ENCODE data around the gene TGM2.
A peak's percentile ranks its signal among the peaks of the same experiment; 100 is the strongest.

TGM2 gene

GRCh38 chr20:38155811-38156210 lies 9.3 kb downstream of the TGM2 start:
- TF ChIP-seq POLR2A (IDR thresholded peaks at IDR 0.05; ENCODE audit: low read depth, low read length) = no peak
- no peak for DNase-seq (ENCODE audit: insufficient read length, low spot score)
- FAIRE-seq = no peak

DNA sequence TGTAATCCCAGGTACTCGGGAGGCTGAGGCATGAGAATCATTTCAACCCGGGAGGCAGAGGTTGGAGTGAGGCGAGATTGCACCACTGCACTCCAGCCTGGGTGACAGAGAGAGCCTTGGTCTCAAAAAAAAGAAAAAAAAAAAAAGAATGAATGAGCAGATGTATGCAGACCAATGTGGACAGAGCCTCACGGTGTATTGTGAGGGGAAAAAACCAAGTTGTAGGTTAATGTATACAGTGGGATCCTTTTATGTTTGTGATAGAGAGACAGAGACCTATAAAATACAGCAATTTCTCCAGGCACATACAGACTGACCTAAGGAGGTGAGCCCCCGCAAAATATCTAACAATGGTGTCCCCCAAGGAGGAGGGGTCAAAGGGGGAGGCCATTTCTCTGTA lies 11.7 kb downstream of the TGM2 start:
- TF ChIP-seq POLR2A (IDR thresholded peaks at IDR 0.05; ENCODE audit: low read depth, low read length) = no peak
- no peak for FAIRE-seq
- no peak for DNase-seq (ENCODE audit: insufficient read length, low spot score)

- TF ChIP-seq POLR2A (IDR thresholded peaks at IDR 0.05; ENCODE audit: low read depth, low read length) = peak; percentile 16; the same call in 1 of the 2 replicates
- FAIRE-seq (no peak), DNase-seq (ENCODE audit: insufficient read length, low spot score) (peak; percentile 80)
These were observed 12.3 kb downstream of the TGM2 start for GRCh38 chr20:38152621-38153221.

GRCh38 chr20:38152175-38152620 lies 12.9 kb downstream of the TGM2 start:
- no peak for FAIRE-seq
- DNase-seq (ENCODE audit: insufficient read length, low spot score) = no peak
- TF ChIP-seq POLR2A (IDR thresholded peaks at IDR 0.05; ENCODE audit: low read depth, low read length) = no peak

DNA sequence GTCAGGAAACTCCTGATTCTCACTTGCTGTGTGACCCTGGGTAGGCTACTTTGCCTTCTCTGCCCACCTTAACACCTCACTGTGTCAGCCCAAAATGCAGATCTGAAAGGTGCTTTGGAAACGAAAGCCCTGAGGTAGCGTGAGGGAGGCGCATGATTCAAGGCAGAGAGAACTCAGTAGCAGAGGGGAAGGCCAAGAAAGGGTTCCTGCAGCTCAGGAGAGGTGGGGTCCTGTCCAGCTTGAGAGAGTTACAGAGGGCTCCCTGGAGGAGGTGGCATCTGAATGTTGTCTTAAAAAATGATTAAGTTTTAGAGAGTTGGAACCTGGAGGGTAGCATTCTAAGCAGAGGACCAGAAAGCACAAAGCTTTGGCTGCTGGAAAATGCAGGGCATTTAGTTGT lies 13.6 kb downstream of the TGM2 start:
- DNase-seq (ENCODE audit: insufficient read length, low spot score) (no peak), FAIRE-seq (no peak)
- TF ChIP-seq POLR2A (IDR thresholded peaks at IDR 0.05; ENCODE audit: low read depth, low read length) = no peak

DNA sequence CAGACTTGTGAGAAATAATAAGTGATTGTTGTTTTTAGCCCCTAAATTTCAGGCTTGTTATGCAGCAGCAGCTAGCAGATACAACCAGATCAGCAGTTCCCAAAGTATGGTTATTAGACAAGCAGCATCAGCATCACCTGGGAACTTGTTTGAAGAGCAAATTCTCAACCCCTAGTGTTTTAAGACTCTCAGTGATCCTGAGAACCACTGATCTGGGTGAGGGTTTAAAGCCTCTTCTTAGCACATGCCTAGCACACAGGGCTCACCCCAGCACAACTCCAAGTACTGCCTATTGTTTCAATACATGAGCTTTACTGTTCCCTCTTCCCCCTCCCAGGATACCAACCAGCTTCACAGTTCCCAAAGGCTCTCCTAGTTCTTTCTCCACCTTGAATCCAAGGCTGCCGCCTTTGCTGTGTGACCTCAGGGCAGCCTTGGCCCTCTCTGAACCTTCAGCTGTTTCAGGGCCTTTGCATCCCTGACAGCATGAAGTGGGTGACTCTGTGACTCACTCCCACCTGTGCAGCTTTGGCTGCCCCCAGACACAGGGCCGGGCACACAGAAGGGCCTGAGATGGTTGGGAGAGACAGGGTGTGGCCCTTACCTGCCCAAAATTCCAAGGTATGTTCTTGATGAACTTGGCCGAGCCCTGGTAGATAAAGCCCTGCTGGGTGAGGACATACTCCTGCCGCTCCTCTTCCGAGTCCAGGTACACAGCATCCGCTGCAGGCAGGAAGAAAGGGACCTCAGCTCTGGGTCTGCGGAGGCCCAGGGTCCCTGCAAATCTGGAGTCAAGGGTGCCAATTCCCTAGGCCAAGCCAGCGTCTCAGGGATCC lies 14.5 kb downstream of the TGM2 start:
- no peak for FAIRE-seq
- DNase-seq (ENCODE audit: insufficient read length, low spot score) = no peak
- no peak for TF ChIP-seq POLR2A (IDR thresholded peaks at IDR 0.05; ENCODE audit: low read depth, low read length)

- FAIRE-seq (no peak), DNase-seq (ENCODE audit: insufficient read length, low spot score) (no peak)
- TF ChIP-seq POLR2A (IDR thresholded peaks at IDR 0.05; ENCODE audit: low read depth, low read length) = no peak
These were observed 16.6 kb downstream of the TGM2 start for GRCh38 chr20:38148328-38149102.

DNA sequence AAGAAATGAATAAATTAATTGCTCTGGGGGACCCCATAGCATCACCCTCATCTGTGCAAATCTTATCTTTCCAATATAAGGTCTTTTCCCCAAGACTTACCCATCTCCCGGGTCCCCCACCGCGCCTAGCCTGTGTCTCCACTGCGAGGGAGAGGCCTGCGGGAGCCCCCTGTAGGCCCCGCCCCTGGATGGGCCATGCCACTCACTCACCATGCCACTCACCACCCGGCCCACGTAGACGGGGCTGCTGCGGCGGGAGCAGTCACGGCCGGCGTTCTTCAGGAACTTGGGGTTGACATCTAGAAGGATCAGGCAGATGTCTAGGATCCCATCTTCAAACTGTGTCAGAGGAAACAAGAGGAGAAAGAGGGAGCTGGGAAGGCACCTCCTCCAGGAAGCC lies 17.3 kb downstream of the TGM2 start:
- FAIRE-seq (no peak), DNase-seq (ENCODE audit: insufficient read length, low spot score) (no peak)
- no peak for TF ChIP-seq POLR2A (IDR thresholded peaks at IDR 0.05; ENCODE audit: low read depth, low read length)

- DNase-seq (ENCODE audit: insufficient read length, low spot score) = no peak
- no peak for FAIRE-seq
- TF ChIP-seq POLR2A (IDR thresholded peaks at IDR 0.05; ENCODE audit: low read depth, low read length) = no peak
These were observed 17.9 kb downstream of the TGM2 start for GRCh38 chr20:38147163-38147562.

- DNase-seq (ENCODE audit: insufficient read length, low spot score) (no peak), FAIRE-seq (no peak)
- no peak for TF ChIP-seq POLR2A (IDR thresholded peaks at IDR 0.05; ENCODE audit: low read depth, low read length)
These were observed 18.4 kb downstream of the TGM2 start for GRCh38 chr20:38146628-38147027.

- DNase-seq (ENCODE audit: insufficient read length, low spot score) (no peak), FAIRE-seq (no peak)
- no peak for TF ChIP-seq POLR2A (IDR thresholded peaks at IDR 0.05; ENCODE audit: low read depth, low read length)
These were observed 18.9 kb downstream of the TGM2 start for GRCh38 chr20:38146156-38146555.

DNA sequence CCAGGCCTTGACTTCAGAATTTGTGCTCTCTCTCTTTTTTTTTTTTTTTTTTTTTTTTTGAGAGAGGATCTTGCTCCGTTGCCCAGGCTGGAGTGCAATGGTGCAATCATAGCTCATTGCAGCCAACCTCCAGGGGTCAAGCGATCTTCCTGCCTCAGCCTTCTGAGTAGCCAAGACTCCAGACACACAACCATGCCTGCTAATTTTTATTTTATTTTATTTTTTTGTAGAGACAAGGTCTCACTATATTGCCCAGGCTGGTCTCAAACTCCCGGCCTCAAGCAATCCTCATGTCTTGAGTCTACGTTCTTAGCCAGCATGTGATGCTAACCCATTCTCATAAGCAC lies 19.4 kb downstream of the TGM2 start:
- FAIRE-seq (no peak), DNase-seq (ENCODE audit: insufficient read length, low spot score) (no peak)
- TF ChIP-seq POLR2A (IDR thresholded peaks at IDR 0.05; ENCODE audit: low read depth, low read length) = no peak

DNA sequence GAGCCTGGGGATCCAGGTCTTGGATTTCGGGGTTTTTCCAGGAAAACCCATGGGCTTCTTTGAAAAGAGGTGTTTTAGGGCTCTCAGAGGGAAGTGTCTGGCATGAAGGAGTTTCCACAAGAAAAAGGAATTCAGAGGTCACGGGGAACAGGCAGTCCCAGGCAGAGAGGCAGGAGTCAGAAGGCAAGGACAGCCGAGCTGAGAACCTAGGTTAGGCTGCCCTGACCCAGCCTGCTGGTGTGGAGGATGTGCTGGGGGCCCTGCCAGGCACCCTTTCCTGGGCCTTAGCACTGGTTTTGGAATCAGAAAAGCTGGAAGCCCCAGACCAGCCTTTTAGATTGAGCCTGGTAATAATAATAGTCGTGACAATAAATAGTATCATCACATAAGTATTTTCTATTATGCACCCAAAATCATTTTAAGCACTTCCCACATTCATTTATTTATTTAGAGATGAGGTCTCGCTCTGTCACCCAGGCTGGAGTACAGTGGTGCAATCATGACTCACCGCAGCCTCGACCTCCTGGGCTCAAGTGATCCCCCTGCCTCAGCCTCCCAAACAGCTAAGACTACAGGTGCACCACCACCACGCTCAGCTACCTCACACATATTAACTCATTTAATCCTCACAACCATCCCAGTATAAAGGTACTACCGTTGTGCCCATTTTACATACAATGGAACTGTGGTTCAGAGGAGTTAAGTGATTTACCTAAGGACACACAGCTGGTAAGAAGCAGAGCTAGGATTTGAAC lies 19.9 kb downstream of the TGM2 start:
- DNase-seq (ENCODE audit: insufficient read length, low spot score) = no peak
- no peak for TF ChIP-seq POLR2A (IDR thresholded peaks at IDR 0.05; ENCODE audit: low read depth, low read length)
- FAIRE-seq = no peak

DNA sequence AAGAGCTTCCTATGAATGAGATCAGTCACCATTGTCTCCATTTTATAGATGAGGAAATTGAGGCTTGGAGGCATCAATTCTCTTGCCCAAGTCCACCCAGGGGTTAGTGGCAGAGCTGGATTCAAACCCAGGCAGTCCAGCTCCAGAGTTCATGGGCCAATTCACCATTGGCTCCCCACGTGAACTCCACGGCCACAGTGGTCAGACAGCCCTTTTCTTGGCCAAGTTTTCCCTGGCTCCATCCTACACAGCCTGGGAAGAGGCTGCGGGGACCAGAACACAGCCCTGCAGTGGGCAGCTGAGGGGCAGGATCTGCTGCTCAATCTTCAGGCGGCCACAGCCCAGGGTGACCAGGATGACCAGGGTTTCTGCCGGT lies 20.5 kb downstream of the TGM2 start:
- DNase-seq (ENCODE audit: insufficient read length, low spot score) = no peak
- no peak for TF ChIP-seq POLR2A (IDR thresholded peaks at IDR 0.05; ENCODE audit: low read depth, low read length)
- no peak for FAIRE-seq

Measured in H54 (cell line).